Right hindlimb (tissue), 1 donor: ENCODE results near the gene SPDYC.
"Not testable (repeated sequence)": the region's sequence is repeated elsewhere in the genome, so short reads cannot be mapped to it uniquely, and the experiment has no call there.

Experiments
- DNase-seq: peaks from one replicate; pipeline ENCODE4 v3.0.0-alpha.2; 2018

The SPDYC gene

DNA sequence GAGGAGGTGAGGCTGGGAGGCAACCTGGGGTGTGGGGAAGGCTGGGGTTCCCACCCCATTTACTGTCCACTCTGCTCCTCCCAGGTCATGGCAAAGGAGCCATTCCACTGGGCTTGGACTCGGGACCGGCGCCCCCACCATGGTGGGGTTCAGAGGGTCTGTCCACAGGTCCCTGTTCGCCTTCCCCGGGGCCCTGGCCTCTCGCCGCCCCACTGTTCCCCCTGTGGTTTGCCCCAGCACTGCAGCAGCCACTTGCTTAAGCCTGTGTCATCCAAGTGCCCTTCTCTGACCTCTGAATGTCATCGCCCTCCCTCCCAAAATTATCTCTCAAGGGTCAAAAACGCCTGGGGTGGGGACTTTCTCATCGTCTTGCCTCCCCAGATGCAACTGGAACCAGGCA, 2.6 kb downstream of the SPDYC start:
- DNase-seq, result no peak

DNA sequence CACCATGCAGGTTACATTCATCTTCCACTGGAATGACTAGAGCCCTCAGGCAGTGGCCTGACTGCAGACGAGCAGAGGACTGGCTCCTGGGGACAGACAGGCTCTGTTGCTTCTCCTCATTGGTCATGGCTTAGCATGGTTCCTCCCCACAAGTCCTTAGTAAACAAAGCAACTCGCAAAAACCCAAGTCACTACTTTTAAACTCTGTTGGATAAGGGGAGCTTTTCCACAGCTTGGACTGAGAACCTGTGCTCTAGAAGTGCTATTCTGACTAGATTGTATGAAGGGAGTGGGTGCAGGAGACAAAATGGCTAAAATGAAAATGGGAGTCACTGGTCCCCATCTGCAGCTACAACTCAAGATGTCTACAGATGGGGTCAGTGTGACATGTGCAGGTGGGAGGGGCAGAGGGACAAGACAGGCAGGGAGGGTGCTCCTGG, 4.6 kb downstream of the SPDYC start:
- not testable (repeated sequence) for DNase-seq

DNA sequence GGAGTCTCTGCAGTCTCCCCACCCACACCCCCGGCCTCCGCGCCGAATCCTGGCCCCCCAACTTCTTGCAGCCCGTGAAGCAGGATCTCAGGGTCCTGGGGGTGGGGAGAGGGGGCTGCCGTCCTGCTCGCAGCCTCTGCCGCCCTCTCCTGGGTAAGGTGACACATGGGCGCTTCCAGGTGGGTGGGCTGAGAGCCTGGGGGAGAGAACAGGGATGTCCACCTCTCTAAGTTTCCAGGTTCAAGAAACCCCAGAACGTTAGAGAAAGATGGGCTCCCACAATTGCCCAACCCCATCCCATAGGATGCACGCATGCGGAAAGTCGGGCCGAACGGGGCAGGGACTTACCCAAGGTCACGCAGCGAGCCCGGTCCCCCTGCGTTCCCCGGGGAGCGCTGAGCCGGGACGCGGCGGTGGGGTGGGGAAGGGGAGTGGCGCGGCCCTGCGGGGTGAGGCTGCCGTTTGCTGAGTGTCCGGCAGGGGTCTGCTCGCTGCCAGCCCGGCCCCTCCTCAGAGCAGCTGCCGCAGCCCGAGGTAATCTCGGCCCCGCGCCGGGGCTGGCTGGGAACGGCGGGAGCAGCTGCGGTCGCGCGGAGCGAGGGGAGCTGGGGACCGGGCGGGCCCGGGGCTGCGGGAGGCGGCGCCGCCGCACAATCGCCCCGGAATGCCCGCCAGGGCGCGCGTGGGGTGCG, 11.0 kb downstream of the SPDYC start:
- DNase-seq, result peak; percentile 84

DNA sequence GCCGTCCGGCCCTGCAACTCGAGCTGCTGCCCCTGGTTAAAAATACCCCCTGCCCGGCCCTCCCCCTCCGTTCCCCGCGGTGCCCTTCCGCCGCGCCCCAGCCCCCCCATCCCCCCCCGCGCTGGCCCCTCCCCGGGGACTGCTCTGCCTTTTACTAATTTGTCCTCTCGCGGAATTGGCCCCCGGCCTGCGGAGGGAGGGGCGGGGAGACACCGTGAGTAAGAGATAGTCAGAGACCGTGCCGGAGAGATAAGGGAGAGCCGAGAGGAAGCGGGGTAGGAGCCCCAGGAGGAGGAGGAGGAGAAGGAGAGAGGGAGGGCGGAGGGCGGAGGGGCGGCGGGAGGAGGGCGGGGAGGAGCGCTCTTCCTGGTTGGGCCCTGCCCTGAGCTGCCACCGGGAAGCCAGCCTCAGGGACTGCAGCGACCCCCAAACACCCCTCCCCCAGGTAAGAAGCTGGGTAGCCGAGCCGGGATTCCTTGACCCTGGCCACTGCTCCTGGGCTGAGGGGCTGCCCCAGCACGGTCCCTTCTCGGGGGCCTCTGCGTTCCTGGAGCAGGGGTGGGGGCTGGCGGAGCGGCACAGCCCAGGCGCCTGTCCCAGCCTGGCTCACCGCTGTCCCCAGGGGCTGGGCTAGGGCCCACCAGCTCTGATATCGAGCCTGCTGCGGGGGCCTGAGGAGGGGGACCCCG, 11.7 kb downstream of the SPDYC start, which contains the start of gene CAPN1:
CAPN1 (plus strand) TSS at position 360 of the 689 bp plus-strand sequence. CDS start 774 bp downstream, outside the sequence.
- peak; percentile 84 for DNase-seq

DNA sequence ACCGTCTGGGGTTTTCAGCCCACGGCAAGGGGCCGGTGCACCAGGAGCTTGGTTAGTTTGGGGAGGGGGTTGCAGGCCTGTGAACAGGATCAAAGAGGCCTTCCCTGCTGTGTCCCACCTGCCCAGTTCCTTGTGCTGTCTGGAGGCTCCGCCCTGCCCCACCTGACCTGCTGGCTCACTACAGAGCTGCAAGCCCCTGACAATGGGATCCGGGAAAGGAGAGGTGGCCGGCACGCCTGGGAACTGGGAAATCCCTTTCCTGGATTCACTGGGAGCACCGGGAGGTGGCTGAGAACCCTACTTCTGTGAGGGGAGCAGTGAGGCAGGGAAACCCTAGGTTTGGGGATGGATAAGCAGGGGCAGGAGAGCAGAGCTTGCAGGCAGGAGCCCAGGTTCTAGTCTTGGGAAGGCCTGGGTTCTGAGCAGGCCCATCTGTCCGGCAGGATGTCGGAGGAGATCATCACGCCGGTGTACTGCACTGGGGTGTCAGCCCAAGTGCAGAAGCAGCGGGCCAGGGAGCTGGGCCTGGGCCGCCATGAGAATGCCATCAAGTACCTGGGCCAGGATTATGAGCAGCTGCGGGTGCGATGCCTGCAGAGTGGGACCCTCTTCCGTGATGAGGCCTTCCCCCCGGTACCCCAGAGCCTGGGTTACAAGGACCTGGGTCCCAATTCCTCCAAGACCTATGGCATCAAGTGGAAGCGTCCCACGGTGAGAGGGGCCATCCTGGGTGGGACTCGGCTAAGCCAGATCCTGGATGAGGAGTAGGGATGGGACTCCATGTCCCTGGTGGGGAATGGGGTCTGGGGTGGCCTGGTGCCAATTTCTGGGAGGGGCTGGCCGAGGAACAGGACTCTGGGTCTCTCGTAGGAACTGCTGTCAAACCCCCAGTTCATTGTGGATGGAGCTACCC, 12.5 kb downstream of the SPDYC start:
- peak; percentile 43 for DNase-seq

DNA sequence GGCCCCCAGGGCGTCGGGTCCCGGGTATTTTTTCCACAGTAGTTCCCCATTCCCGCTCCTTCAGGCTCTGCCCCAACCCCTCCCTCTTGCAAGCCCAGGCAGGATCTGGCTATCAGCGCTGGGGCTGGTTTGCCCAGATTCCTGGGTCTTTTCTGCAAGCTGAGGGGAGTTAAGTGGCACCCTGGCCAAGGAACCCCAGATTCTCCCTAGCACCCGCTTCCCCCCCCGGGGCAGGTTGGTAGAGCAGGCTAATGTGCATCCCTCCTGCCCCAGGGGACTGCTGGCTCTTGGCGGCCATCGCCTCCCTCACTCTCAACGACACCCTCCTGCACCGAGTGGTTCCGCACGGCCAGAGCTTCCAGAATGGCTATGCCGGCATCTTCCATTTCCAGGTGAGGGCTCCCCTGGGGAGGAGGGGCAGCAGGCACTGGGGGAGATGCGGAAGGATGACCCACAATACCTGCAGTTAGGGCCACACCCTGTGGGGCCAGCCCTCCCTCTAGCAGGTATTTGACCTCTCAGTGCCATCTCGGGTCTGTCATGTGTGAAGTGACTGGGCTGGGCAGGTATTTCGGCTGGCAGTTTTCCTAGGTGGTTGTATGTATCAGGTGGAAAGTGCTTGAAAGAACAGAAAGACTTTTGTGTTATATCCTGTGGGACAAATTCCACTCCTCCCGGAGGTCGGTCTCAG, 13.3 kb downstream of the SPDYC start:
- DNase-seq, result no peak

DNA sequence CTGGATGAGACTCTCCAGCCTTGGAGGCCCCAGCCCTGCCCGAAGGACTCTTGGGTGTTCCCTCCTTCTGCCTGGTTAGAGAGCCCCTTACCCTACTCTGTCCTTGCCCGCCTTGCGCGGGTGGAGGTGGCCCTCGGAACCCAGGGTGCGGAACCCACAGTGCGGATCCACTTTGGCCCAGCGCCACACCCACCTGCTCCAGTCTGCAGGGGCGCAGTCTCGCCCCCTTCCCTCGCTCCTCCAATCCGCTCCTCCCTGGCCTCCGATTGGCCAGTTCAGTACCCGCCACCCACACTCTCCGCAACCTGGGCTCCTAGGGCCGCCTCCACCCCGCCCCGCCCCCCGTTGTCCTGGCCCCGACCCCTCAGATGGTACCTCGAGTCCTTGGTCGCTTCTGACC, 14.1 kb downstream of the SPDYC start:
- DNase-seq, result no peak

DNA sequence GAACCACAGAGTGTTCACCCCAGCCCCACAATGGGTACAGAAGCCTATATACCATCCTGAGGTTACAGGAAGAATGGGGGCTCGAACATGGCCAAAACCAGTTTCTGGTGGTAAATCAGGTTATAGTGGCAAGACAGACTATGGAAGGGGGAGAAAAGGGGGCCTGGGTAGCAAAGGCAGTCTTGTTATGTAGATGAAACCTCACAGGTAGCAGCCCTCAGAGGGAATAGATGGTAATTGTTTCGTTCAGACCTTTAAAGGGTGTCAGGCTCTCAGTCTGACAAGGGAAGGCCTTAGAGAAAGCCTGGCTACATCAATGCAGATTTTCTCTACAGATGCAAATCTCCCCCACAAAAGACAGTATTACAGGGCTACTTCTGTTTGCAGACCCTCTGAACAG, 15.1 kb downstream of the SPDYC start:
- no peak for DNase-seq

DNA sequence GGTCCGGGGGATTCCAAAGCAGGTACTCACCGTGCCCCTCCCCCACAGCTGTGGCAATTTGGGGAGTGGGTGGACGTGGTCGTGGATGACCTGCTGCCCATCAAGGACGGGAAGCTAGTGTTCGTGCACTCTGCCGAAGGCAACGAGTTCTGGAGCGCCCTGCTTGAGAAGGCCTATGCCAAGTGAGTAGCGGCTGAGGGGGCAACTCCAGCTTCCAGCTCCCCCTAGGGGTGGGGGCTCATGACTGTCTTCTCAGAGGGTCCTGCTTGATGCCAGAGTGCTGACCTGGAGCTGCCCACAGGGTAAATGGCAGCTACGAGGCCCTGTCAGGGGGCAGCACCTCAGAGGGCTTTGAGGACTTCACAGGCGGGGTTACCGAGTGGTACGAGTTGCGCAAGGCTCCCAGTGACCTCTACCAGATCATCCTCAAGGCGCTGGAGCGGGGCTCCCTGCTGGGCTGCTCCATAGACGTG, 15.9 kb downstream of the SPDYC start:
- no peak for DNase-seq

DNA sequence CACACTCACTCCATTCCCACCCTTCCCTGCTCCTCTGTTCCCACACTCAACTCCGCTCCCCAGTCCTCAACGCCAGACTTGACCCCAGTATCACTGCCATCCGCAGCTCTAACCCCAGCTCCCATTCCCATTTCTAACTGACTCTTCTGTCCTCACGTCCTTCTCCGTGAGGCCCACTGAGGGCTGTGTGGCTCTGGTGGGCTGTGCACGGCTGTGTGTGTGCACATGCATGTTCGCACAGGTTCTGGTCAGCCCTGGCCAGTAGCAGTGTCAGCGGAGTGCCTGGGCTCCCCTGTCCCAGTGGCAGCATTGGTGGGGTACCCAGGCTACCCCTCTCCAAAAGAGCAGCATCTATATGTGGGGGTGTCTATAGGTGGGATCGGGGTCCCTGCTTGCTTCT, 16.7 kb downstream of the SPDYC start:
- DNase-seq, result no peak

DNA sequence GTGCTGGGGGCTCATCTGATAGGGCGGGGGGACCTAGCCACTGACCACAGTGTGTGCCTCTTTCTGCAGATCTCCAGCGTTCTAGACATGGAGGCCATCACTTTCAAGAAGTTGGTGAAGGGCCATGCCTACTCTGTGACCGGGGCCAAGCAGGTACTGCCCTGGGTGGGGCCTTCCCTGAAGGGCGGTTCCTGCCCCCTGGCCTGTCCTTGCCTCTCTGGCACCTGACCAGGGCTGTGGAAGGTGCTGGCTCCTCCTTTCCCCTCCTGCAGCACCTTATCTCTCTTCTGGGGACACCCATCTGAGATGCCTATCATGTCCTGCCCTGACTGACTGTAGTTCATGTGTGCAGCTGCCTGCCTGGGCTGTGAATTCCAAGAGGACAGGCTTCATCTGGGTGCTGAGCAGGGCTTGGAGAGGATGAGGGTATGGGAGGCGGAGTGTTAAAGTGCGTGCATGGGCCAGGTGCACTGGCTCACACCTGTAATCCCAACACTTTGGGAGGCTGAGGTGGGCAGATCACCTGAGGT, 17.2 kb downstream of the SPDYC start:
- no peak for DNase-seq

DNA sequence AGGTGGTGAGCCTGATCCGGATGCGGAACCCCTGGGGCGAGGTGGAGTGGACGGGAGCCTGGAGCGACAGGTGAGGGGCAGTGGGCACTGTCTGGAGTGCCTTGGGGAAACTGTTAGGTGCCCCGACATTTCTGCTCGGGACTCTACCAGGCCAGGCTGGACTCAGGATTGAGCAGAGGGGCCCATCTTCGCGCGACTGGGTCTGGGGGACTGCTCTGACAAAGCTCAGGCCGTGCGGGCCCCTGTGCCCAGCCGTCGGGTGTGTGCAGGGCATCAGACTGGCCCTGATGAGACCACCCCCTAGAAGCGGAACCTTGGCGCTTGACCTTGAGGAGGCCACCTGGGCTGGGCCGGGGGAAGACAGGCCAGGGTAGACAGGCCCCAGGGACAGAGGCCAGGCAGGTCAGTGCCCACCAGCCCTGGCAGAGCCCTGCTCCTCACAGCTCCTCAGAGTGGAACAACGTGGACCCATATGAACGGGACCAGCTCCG, 18.0 kb downstream of the SPDYC start:
- no peak for DNase-seq

DNA sequence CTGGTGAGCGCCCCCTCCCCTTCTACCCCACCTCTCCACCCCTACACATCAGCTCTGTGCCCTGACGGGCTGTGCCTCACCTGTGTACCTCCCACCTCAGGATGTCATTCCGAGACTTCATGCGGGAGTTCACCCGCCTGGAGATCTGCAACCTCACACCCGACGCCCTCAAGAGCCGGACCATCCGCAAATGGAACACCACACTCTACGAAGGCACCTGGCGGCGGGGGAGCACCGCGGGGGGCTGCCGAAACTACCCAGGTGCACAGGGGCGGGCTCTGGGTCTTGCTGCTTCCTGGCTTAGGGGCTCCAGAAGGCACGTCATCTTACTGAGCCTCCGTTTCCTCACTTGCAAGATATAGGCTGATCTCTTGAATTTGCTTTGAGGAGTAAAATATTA, 18.5 kb downstream of the SPDYC start:
- no peak for DNase-seq

DNA sequence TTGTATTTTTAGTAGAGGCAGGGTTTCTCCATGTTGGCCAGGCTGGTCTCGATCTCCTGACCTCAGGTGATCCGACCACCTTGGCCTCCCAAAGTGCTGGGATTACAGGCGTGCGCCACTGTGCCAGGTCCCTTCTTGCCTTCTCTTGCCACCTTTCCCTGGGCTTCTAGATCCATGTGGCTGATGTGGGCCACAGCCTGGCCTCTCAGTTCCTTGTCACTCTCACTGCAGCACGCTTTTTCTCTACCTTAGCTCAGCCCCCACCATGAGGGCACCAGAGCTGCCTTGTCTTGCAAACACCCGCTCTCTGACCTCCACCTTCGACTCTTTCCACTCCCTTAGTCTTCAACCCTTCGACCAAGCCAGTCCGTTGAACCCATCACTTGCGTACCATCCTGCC, 19.2 kb downstream of the SPDYC start:
- DNase-seq, result no peak

DNA sequence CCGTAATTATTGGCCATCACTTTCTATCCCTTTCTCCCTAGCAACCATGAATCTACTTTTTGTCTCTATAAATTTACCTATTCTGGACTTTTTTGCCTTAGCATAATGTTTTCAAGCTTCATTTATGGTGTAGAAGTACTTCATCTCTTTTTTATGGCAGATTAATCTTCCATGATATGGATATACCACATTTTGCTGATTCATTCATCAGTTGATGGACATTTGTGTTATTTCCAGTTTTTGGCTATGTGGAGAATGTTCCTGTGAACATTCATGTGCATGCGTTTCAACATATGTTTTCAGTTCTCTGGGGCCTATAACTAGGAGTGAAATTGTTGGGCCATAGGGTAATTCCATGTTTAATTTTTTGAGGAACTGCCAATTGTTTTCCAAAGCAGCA, 24.5 kb downstream of the SPDYC start:
- no peak for DNase-seq

DNA sequence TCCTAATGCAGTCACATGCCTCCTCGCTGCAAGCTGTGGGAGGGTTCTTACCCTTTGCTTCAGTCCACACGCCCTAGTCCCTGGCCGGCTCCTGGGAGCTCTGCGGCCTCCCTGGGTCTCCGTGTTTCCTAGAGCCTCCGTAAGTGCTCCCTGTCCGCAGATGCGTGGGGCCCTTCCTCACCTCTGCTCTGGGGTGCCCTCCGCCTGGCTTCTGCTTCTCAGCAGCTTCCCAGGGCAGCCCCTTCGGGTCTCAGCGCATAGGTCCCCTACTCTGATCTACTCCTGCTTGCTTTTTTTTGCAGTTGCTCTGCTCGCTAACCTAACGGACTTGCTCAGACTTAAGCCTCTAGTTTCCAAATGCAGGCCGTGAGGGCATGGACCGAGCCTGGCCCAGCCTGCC, 34.1 kb downstream of the SPDYC start:
- no peak for DNase-seq

DNA sequence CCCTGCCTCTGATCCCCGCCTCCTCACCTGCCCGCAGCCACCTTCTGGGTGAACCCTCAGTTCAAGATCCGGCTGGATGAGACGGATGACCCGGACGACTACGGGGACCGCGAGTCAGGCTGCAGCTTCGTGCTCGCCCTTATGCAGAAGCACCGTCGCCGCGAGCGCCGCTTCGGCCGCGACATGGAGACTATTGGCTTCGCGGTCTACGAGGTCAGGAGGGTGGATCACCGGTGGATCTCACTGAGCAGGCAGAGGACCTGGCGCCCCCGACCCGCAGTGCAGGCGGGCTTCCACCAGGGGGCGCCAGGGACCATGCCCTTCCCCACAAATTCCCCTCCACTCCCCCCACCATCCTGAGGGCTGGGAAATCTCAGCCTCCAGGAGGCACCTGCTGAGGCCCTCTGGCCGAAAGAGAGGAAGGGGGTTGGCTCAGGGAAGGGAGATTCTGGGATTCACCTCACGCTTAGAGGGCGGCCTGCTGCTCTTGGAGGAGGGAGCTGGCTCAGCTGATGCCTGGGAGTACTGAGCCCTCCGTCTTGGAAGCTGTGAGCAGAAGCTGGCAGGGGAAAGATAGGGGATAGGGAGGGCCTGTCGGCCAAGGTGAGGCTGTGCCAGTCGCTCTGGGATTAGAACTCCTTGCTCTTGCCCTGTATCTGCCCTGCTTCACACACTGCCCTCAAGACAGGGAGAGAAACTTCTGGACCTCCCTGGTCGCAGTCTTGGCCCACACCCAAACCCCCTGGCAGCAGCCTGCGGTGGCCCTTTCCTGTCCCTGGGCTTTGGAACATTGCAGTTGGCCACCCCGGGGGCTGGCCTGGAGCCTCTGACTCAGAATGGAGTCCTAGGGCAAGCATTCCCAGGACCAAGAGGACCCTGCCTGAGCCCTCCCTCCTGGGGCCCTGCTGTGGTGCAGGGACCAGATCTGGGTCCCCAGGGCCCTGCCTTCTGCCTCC, 34.9 kb downstream of the SPDYC start:
- peak; percentile 29 for DNase-seq

DNA sequence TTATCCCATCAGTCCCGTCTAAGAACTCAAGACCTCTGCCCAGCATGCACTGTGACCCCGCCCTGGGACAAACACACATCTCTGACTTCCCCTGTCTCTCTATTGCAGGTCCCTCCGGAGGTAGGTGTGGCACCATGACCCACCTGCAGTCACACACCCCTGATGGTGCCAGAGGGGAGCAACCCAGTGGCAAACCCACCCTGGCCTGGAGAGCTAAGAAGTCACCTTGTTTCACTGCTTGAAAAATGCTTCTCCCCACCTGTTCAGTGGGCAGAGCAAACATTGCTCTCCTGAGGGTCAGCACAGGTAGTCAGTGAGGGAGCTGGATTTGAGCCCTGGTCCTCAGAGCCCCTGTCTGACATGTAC, 35.6 kb downstream of the SPDYC start:
- no peak for DNase-seq

DNA sequence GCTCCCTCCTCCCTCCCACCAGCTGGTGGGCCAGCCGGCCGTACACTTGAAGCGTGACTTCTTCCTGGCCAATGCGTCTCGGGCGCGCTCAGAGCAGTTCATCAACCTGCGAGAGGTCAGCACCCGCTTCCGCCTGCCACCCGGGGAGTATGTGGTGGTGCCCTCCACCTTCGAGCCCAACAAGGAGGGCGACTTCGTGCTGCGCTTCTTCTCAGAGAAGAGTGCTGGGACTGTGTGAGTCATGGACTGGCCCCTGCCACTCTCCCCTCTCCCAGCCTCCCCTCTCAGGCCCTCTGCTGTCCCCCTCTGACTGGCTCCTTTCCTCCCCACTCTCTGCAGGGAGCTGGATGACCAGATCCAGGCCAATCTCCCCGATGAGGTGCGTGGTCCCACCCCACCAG, 36.4 kb downstream of the SPDYC start:
- DNase-seq, result no peak

DNA sequence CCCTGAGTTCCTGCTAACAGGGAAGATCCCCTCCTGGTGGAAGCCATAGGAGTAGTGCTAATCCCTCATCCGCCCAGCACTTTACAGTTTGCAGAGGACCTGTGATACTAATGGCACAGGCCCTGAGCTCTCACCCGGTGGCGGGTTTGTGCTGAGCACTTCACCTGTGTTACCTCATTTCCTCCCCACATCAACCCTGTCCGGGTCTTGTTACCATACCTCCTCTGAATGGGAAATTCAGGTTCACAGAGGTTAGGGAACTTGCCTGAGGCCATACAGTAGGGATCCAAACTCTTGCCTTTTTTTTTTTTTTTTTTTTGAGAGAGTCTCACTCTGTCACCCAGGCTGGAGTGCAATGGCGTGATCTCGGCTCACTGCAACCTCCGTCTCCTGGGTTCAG, 36.9 kb downstream of the SPDYC start:
- DNase-seq, result no peak
